ENCODE measurements around the gene OR1F1. TPM values are rescaled to one million over a fixed set of nuclear protein-coding genes. Genes with fewer than 3 reads are reported as not detected.

Gene OR1F1
- total RNA-seq, 4 donors from 2014 or later: not detected

GRCh38 chr16:3207086-3207953, 19.3 kb downstream of the OR1F1 start:
- ATAC-seq: no peak
- no peak for TF ChIP-seq POLR2A (IDR thresholded peaks at IDR 0.05)
- no peak for TF ChIP-seq POLR2AphosphoS5 (IDR thresholded peaks at IDR 0.05)
- no peak for TF ChIP-seq CTCF (IDR thresholded peaks at IDR 0.05)
- no peak for TF ChIP-seq EP300 (IDR thresholded peaks at IDR 0.05)
- 60 to 63% methylated on average over 10 to 18 of the region's 19 CpGs for WGBS, 2 donors (ENCODE audit: low coverage in 1 of 2)

GRCh38 chr16:3212006-3212405, 24.0 kb downstream of the OR1F1 start:
- 92 to 100% methylated on average over 2 to 3 of the region's 3 CpGs for WGBS, 2 donors (ENCODE audit: low coverage in 1 of 2)
- H3K27ac ChIP-seq: no peak overlapping the region
- no peak for ATAC-seq
- H3K36me3 ChIP-seq: no peaks in the 10 kb centered on the region
- H3K4me1 ChIP-seq: no peaks in the 10 kb centered on the region
- TF ChIP-seq POLR2A (IDR thresholded peaks at IDR 0.05) (no peak), EP300 (IDR thresholded peaks at IDR 0.05) (no peak), POLR2AphosphoS5 (IDR thresholded peaks at IDR 0.05) (no peak), CTCF (IDR thresholded peaks at IDR 0.05) (no peak)
- H3K4me3 ChIP-seq: no peak overlapping the region
- peaks cover 0 to 15% (median 0%) of the 10 kb centered on the region in 3 donors for H3K9me3 ChIP-seq
- peaks cover 42% of the 10 kb centered on the region for H3K27me3 ChIP-seq

More at GRCh38 chr16:3207086-3207953, 19.3 kb downstream of the OR1F1 start:
- Histone ChIP-seq H3K27me3 (peaks cover 52% of the 10 kb centered on the region), H3K9me3 (peaks cover 0 to 44% (median 0%) of the 10 kb centered on the region in 3 donors), H3K27ac (no peak overlapping the region), H3K4me3 (no peak overlapping the region), H3K4me1 (no peaks in the 10 kb centered on the region), H3K36me3 (no peaks in the 10 kb centered on the region)

GRCh38 chr16:3212567-3212966, 24.6 kb downstream of the OR1F1 start:
- no peak overlapping the region for H3K27ac ChIP-seq
- 42% methylated on average over 1 of the region's 1 CpG; no CpG with 5 or more reads in 1 of the 2 donors for WGBS, 2 donors (ENCODE audit: low coverage in 1 of 2)
- ATAC-seq: no peak
- H3K4me1 ChIP-seq: no peaks in the 10 kb centered on the region
- H3K4me3 ChIP-seq: no peak overlapping the region
- peaks cover 0 to 10% (median 0%) of the 10 kb centered on the region in 3 donors for H3K9me3 ChIP-seq
- H3K27me3 ChIP-seq: peaks cover 42% of the 10 kb centered on the region
- H3K36me3 ChIP-seq: no peaks in the 10 kb centered on the region
- TF ChIP-seq CTCF (IDR thresholded peaks at IDR 0.05): no peak
- TF ChIP-seq POLR2A (IDR thresholded peaks at IDR 0.05): no peak
- TF ChIP-seq EP300 (IDR thresholded peaks at IDR 0.05): no peak

- TF ChIP-seq EP300 (IDR thresholded peaks at IDR 0.05): no peak
- TF ChIP-seq POLR2A (IDR thresholded peaks at IDR 0.05): no peak
- TF ChIP-seq CTCF (IDR thresholded peaks at IDR 0.05): no peak
- no peak for TF ChIP-seq POLR2AphosphoS5 (IDR thresholded peaks at IDR 0.05)
- H3K4me3 ChIP-seq: no peak overlapping the region
- peaks cover 30% of the 10 kb centered on the region for H3K27me3 ChIP-seq
- WGBS, 2 donors (ENCODE audit: low coverage in 1 of 2): 22 to 44% methylated on average over 2 to 6 of the region's 7 CpGs
- H3K4me1 ChIP-seq: no peaks in the 10 kb centered on the region
- no peak for ATAC-seq
- H3K27ac ChIP-seq: no peak overlapping the region
- H3K9me3 ChIP-seq: peaks cover 0 to 20% (median 0%) of the 10 kb centered on the region in 3 donors
- H3K36me3 ChIP-seq: no peaks in the 10 kb centered on the region
Observed at GRCh38 chr16:3214904-3215600, 27.0 kb downstream of the OR1F1 start.
